ENCODE results near the gene C4orf50. TPM values are rescaled to one million over a fixed set of nuclear protein-coding genes. Genes with fewer than 3 reads are reported as not detected.

The C4orf50 gene
- total RNA-seq, 3 donors from 2014 or later = 0.07 to 0.73 (median 0.09) TPM

- no peak overlapping the region for H3K4me3 ChIP-seq
These were observed 30.3 kb upstream of the C4orf50 start for GRCh38 chr4:6048537-6048936.

GRCh38 chr4:6047130-6047673 lies 29.0 kb upstream of the C4orf50 start:
- Histone ChIP-seq H3K36me3 (ENCODE audit: low read depth) (no peaks in the 10 kb centered on the region), H3K4me1 (ENCODE audit: low read depth) (no peaks in the 10 kb centered on the region), H3K9me3 (no peaks in the 10 kb centered on the region), H3K4me3 (no peak overlapping the region)
- TF ChIP-seq CTCF (IDR thresholded peaks at IDR 0.05) = no peak
- DNase-seq (no peak), ATAC-seq (no peak)
- intact Hi-C loops (cut with DNase I, micrococcal nuclease) = no loop called here

More at GRCh38 chr4:6048537-6048936, 30.3 kb upstream of the C4orf50 start:
- Histone ChIP-seq H3K36me3 (ENCODE audit: low read depth) (no peaks in the 10 kb centered on the region), H3K9me3 (no peaks in the 10 kb centered on the region), H3K4me1 (ENCODE audit: low read depth) (no peaks in the 10 kb centered on the region)
- TF ChIP-seq CTCF (IDR thresholded peaks at IDR 0.05) = no peak
- DNase-seq = no peak
- no peak for ATAC-seq
- intact Hi-C loops (cut with DNase I, micrococcal nuclease) = no loop called here

GRCh38 chr4:6046526-6047129 lies 28.4 kb upstream of the C4orf50 start:
- H3K9me3 ChIP-seq = no peaks in the 10 kb centered on the region
- no peak for TF ChIP-seq CTCF (IDR thresholded peaks at IDR 0.05)
- DNase-seq = no peak
- H3K4me3 ChIP-seq = no peak overlapping the region
- no peaks in the 10 kb centered on the region for H3K4me1 ChIP-seq (ENCODE audit: low read depth)
- intact Hi-C loops (cut with DNase I, micrococcal nuclease) = no loop called here
- H3K36me3 ChIP-seq (ENCODE audit: low read depth) = no peaks in the 10 kb centered on the region
- ATAC-seq = no peak

- intact Hi-C loops (cut with DNase I, micrococcal nuclease) = no loop called here
- TF ChIP-seq CTCF (IDR thresholded peaks at IDR 0.05) = no peak
- no peaks in the 10 kb centered on the region for H3K9me3 ChIP-seq
These were observed 26.6 kb upstream of the C4orf50 start for GRCh38 chr4:6044805-6045204.

GRCh38 chr4:6044276-6044675 lies 26.0 kb upstream of the C4orf50 start:
- Histone ChIP-seq H3K9me3 (no peaks in the 10 kb centered on the region), H3K4me1 (ENCODE audit: low read depth) (no peaks in the 10 kb centered on the region), H3K36me3 (ENCODE audit: low read depth) (no peaks in the 10 kb centered on the region), H3K4me3 (no peak overlapping the region)
- TF ChIP-seq CTCF (IDR thresholded peaks at IDR 0.05) = no peak
- DNase-seq (no peak), ATAC-seq (no peak)
- intact Hi-C loops (cut with DNase I, micrococcal nuclease) = no loop called here

More at GRCh38 chr4:6044805-6045204, 26.6 kb upstream of the C4orf50 start:
- Histone ChIP-seq H3K4me1 (ENCODE audit: low read depth) (no peaks in the 10 kb centered on the region), H3K4me3 (no peak overlapping the region), H3K36me3 (ENCODE audit: low read depth) (no peaks in the 10 kb centered on the region)
- DNase-seq = no peak
- no peak for ATAC-seq
